Hepatocyte (in vitro differentiated cells): ENCODE results near the gene MCCD1.

Source experiments
- EZH2 ChIP-seq: fragments of 200-600 bp; sonication (generic); IDR thresholded peaks from 2 replicates; pipeline ENCODE4 v1.6.1; 2016; ENCODE audit warnings: antibody characterized with exemption, mild to moderate bottlenecking, borderline replicate concordance
- EZH2phosphoT487 ChIP-seq: fragments of 200-600 bp; sonication (generic); IDR thresholded peaks from one replicate; pipeline ENCODE4 v1.6.1; 2018; ENCODE audit warnings: antibody characterized with exemption, mild to moderate bottlenecking, low read depth, moderate library complexity; ENCODE audit not compliant: unreplicated experiment, severe bottlenecking
- TF ChIP-seq, protein P1 (sequence below): fragments of 200-600 bp; sonication (generic); IDR thresholded peaks from 2 replicates; pipeline ENCODE4 v1.5.1; 2016; ENCODE audit warnings: antibody characterized with exemption, mild to moderate bottlenecking; ENCODE audit not compliant: poor library complexity

DNA sequence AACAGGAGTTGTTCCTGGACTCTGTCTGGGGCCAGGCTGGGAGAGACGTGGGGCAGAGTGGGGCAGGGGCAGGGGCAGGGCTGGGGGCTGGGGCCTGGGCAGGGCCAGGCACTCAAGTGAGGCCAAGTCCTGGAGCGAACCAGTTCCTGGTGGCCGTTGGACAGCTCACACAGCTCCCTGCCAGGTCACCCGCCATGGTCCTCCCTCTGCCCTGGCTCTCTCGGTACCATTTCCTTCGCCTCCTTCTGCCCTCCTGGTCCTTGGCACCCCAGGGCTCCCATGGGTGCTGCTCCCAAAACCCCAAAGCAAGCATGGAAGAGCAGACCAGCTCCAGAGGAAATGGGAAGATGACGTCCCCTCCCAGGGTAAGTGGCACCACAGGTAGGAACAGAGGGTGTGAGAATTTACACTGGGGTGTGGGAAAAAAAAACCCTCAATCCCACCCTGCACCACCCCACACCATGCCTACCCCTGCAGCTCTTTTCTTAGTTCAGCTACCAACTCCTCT, at the start of gene MCCD1:
- TF ChIP-seq EZH2phosphoT487: no peak
- TF ChIP-seq EZH2: no peak
- TF ChIP-seq, protein P1, sequence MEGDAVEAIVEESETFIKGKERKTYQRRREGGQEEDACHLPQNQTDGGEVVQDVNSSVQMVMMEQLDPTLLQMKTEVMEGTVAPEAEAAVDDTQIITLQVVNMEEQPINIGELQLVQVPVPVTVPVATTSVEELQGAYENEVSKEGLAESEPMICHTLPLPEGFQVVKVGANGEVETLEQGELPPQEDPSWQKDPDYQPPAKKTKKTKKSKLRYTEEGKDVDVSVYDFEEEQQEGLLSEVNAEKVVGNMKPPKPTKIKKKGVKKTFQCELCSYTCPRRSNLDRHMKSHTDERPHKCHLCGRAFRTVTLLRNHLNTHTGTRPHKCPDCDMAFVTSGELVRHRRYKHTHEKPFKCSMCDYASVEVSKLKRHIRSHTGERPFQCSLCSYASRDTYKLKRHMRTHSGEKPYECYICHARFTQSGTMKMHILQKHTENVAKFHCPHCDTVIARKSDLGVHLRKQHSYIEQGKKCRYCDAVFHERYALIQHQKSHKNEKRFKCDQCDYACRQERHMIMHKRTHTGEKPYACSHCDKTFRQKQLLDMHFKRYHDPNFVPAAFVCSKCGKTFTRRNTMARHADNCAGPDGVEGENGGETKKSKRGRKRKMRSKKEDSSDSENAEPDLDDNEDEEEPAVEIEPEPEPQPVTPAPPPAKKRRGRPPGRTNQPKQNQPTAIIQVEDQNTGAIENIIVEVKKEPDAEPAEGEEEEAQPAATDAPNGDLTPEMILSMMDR: no peak
